ENCODE measurements around the gene AMHR2. TPM values are rescaled to one million over a fixed set of nuclear protein-coding genes. Genes with fewer than 3 reads are reported as not detected.
"Not testable (repeated sequence)": the region's sequence is repeated elsewhere in the genome, so short reads cannot be mapped to it uniquely, and the experiment has no call there.

The AMHR2 gene
- polyA plus RNA-seq, 1 experiment = not detected

- no peak for DNase-seq (ENCODE audit: low read depth)
- CTCF ChIA-PET = interaction anchor here (0.7 to 1.7 kb wide), 5 partner anchors 15 to 125 kb away, joined by 3 to 6 read pairs (median 5); no protein-coding TSS in a partner anchor
- H3K27me3 ChIP-seq (ENCODE audit: control insufficient read depth, insufficient read depth, low read length) = no peaks in the 10 kb centered on the region
- POLR2A ChIA-PET = interaction anchor here (0.6 to 0.7 kb wide), 2 partner anchors 19 to 66 kb away, joined by 4 to 6 read pairs; no protein-coding TSS in a partner anchor
- no peak overlapping the region for H3K4me3 ChIP-seq (ENCODE audit: low read depth, low read length)
- no peak for TF ChIP-seq CTCF (IDR thresholded peaks at IDR 0.05; ENCODE audit: insufficient read depth, low read depth, low read length)
- peaks cover 9% of the 10 kb centered on the region for H3K36me3 ChIP-seq (ENCODE audit: control insufficient read depth, insufficient read depth, low read length)
Observed at GRCh38 chr12:53383258-53383657, 40.4 kb upstream of the AMHR2 start.

- H3K4me3 ChIP-seq (ENCODE audit: low read depth, low read length); CTCF ChIA-PET; H3K36me3 ChIP-seq (ENCODE audit: control insufficient read depth, insufficient read depth, low read length); H3K27me3 ChIP-seq (ENCODE audit: control insufficient read depth, insufficient read depth, low read length); POLR2A ChIA-PET; DNase-seq (ENCODE audit: low read depth): not testable (repeated sequence)
Observed at GRCh38 chr12:53386381-53386780, 37.3 kb upstream of the AMHR2 start.

- no peak overlapping the region for H3K4me3 ChIP-seq (ENCODE audit: low read depth, low read length)
- POLR2A ChIA-PET = no interaction called here
- H3K27me3 ChIP-seq (ENCODE audit: control insufficient read depth, insufficient read depth, low read length) = no peaks in the 10 kb centered on the region
- DNase-seq (ENCODE audit: low read depth) = no peak
- CTCF ChIA-PET = interaction anchor here (0.7 to 3.8 kb wide), 3 partner anchors 32 to 1600 kb away, joined by 3 to 10 read pairs (median 4); no protein-coding TSS in a partner anchor
- TF ChIP-seq CTCF (IDR thresholded peaks at IDR 0.05; ENCODE audit: insufficient read depth, low read depth, low read length) = no peak
- H3K36me3 ChIP-seq (ENCODE audit: control insufficient read depth, insufficient read depth, low read length) = no peaks in the 10 kb centered on the region
Observed at GRCh38 chr12:53388932-53389331, 34.7 kb upstream of the AMHR2 start.

GRCh38 chr12:53389702-53390101, 34.0 kb upstream of the AMHR2 start:
- no peaks in the 10 kb centered on the region for H3K27me3 ChIP-seq (ENCODE audit: control insufficient read depth, insufficient read depth, low read length)
- TF ChIP-seq CTCF (IDR thresholded peaks at IDR 0.05; ENCODE audit: insufficient read depth, low read depth, low read length) = no peak
- POLR2A ChIA-PET = no interaction called here
- DNase-seq (ENCODE audit: low read depth) = no peak
- no peaks in the 10 kb centered on the region for H3K36me3 ChIP-seq (ENCODE audit: control insufficient read depth, insufficient read depth, low read length)
- H3K4me3 ChIP-seq (ENCODE audit: low read depth, low read length) = no peak overlapping the region
- CTCF ChIA-PET = interaction anchor here (3.8 kb wide), 1 partner anchor 37 kb away, joined by 10 read pairs; no protein-coding TSS in a partner anchor

GRCh38 chr12:53391724-53392123, 31.9 kb upstream of the AMHR2 start:
- DNase-seq (ENCODE audit: low read depth) = no peak
- no peak for TF ChIP-seq CTCF (IDR thresholded peaks at IDR 0.05; ENCODE audit: insufficient read depth, low read depth, low read length)
- POLR2A ChIA-PET = no interaction called here

GRCh38 chr12:53399896-53400295, 23.8 kb upstream of the AMHR2 start:
- Histone ChIP-seq H3K36me3 (ENCODE audit: control insufficient read depth, insufficient read depth, low read length) (peaks cover 1% of the 10 kb centered on the region; the same call in 1 of the 2 replicates), H3K4me3 (ENCODE audit: low read depth, low read length) (no peak overlapping the region), H3K27me3 (ENCODE audit: control insufficient read depth, insufficient read depth, low read length) (no peaks in the 10 kb centered on the region)
- TF ChIP-seq CTCF (IDR thresholded peaks at IDR 0.05; ENCODE audit: insufficient read depth, low read depth, low read length) = no peak
- ChIA-PET CTCF (interaction anchor here (1.1 kb wide), 1 partner anchor 21 kb away, joined by 5 read pairs; no protein-coding TSS in a partner anchor), POLR2A (no interaction called here)
- DNase-seq (ENCODE audit: low read depth) = no peak

More at GRCh38 chr12:53391724-53392123, 31.9 kb upstream of the AMHR2 start:
- CTCF ChIA-PET = no interaction called here
- no peaks in the 10 kb centered on the region for H3K27me3 ChIP-seq (ENCODE audit: control insufficient read depth, insufficient read depth, low read length)
- H3K4me3 ChIP-seq (ENCODE audit: low read depth, low read length) = no peak overlapping the region
- no peaks in the 10 kb centered on the region for H3K36me3 ChIP-seq (ENCODE audit: control insufficient read depth, insufficient read depth, low read length)

GRCh38 chr12:53402351-53402750, 21.3 kb upstream of the AMHR2 start:
- H3K36me3 ChIP-seq (ENCODE audit: control insufficient read depth, insufficient read depth, low read length); CTCF ChIA-PET; H3K27me3 ChIP-seq (ENCODE audit: control insufficient read depth, insufficient read depth, low read length); POLR2A ChIA-PET; H3K4me3 ChIP-seq (ENCODE audit: low read depth, low read length); DNase-seq (ENCODE audit: low read depth): not testable (repeated sequence)
